ENCODE results near the gene SKIL.

SKIL gene

DNA sequence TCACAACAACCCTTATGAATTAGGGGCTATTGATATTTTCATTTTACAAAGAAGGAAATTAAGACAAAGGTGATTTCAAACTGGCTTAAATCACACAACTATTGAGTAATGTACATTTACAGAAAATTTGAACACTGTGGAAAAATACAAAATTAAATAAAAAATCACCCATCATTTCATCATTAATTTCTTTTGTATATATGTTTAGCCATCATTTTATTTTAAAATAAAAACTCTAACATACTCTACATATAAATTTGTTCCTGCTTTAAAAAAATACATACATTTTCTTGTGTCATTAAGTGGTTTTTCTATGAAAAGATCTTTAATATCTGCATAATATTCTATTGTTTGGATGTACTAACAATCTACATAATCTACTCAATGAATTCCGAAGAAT lies 81.3 kb downstream of the SKIL start:
- DNase-seq: no peak

DNA sequence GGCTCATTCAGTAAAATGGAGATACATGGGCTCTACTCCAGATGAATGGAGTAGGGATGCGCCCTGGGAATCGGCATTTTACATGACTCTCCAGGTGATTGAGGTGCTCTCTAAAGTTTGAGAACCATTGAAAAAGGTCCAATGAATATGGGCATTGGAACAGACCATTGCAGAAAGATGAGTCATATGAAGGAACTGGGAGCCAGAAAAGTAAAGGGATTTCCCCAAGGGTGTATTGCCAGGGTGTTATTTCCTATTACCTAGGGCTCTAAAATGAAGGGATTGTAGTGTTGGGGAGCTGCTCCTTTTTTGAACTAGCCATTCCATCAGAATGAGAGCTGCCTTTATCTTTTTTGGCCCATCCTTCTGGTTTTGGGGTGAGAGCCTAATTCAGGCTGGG lies 82.8 kb downstream of the SKIL start:
- DNase-seq: no peak

DNA sequence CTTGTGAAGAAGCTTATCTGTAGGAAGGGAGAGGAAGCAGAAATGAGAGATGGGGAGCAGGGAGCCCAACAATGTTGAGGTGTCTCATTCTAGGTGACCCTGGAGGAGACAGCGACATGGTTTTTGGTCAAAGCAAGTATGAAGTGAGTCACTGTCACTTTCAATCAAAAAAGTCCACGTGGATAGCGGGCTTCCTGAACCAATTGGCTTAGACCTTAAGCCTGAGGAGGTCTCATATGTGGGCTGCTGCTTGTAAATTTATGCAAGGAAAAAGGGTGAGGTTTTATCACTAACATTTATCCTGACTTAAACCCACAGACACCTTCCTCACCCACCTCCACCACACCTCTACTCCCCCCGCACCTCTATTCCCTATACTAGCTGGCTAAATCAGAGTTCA lies 83.9 kb downstream of the SKIL start:
- DNase-seq: no peak

DNA sequence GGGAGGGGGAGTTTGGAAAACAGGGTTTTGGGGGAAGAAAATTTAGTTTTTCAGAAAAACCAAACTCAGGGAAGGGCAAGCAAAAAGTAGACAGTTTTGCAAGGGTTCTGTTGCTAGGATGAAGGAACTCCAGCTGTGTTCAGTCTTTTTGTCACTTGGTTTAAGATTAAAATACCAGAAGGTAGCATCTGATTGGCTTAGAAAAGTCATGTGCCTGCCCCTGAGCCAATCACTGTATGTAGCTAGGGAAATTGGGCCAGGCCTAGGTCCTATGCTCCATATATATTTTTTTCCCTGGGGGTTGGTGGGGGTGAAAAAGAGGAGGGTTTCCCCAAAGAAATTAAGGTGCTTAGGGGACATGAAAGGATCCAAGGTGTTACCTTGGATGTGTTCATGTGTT lies 85.4 kb downstream of the SKIL start:
- DNase-seq: no peak

DNA sequence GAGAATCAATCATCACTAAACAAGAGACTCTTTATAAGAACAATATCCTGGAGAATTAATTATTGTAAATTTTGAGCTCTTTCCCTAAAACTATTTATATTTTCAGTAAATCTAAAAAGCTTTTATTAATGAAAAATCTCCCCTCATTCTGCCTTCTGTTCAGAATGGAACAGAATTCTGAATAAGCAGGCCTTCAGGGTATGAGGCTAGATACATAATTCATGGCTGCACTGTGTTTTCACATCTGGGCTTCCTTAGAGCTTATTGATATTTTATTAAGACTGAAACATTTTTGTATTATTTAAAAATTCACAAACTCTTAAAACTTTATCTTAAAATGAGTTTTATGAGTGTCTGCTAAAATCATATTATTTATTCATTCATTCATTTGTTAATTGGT lies 85.9 kb downstream of the SKIL start:
- DNase-seq: no peak
